K562 treated with DMSO at 1 percent for 12 hours (cell line): ENCODE data around the gene AMIGO3. TPM values are rescaled to one million over a fixed set of nuclear protein-coding genes. Genes with fewer than 3 reads are reported as not detected.

Source experiments
- total RNA-seq: library from RNA; unstranded; fragments of 300-600 nt; gene quantifications from 2 replicates; pipeline ENCODE4 v1.2.3, GENCODE V29; 2022; ENCODE audit not compliant: insufficient read depth

AMIGO3 gene, protein sequence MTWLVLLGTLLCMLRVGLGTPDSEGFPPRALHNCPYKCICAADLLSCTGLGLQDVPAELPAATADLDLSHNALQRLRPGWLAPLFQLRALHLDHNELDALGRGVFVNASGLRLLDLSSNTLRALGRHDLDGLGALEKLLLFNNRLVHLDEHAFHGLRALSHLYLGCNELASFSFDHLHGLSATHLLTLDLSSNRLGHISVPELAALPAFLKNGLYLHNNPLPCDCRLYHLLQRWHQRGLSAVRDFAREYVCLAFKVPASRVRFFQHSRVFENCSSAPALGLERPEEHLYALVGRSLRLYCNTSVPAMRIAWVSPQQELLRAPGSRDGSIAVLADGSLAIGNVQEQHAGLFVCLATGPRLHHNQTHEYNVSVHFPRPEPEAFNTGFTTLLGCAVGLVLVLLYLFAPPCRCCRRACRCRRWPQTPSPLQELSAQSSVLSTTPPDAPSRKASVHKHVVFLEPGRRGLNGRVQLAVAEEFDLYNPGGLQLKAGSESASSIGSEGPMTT
- 2.6 and 6.2 TPM in 2 replicates for total RNA-seq

GRCh38 chr3:49719214-49719884, at the start of gene AMIGO3:
TSS of gene AMIGO3 (minus strand) at chr3:49719684. CDS start at chr3:49719465, 219 bp downstream.

GRCh38 chr3:49723628-49724551, 4.4 kb upstream of the AMIGO3 start, which contains the start of gene GMPPB:
TSS of gene GMPPB (minus strand) at chr3:49723951. CDS start at chr3:49723726, 225 bp downstream.

GRCh38 chr3:49689046-49689907, 30.2 kb downstream of the AMIGO3 start, which contains the start of the genes MST1 and RNF123:
TSS of gene MST1 (minus strand) at chr3:49689474. CDS start at chr3:49688691, 783 bp downstream.
TSS of gene RNF123 (plus strand) at chr3:49689557. CDS start at chr3:49691166, 1,609 bp downstream.

GRCh38 chr3:49673715-49674496, 45.6 kb downstream of the AMIGO3 start, which contains the start of gene APEH:
TSS of gene APEH (plus strand) at chr3:49674351. CDS start at chr3:49674402, 51 bp downstream.

Other genes starting within 250 kb of the AMIGO3 start
- gene DAG1, start 249.4 kb downstream of the AMIGO3 start, total RNA-seq, result 4.5 and 13.5 TPM in 2 replicates
- gene BSN, start 165.2 kb downstream of the AMIGO3 start, total RNA-seq, result 0.07 and 0.17 TPM in 2 replicates
- 96.5 and 122 TPM in 2 replicates for gene APEH, start 45.3 kb downstream of the AMIGO3 start, total RNA-seq
- gene MST1, start 30.2 kb downstream of the AMIGO3 start, total RNA-seq, result 0.57 and 2.5 TPM in 2 replicates
- 24.4 and 32.7 TPM in 2 replicates for gene RNF123, start 30.1 kb downstream of the AMIGO3 start, total RNA-seq
- gene GMPPB, start 4.3 kb upstream of the AMIGO3 start, total RNA-seq, result 10.2 and 15.5 TPM in 2 replicates
- 22.7 and 36.2 TPM in 2 replicates for gene IP6K1, start 66.9 kb upstream of the AMIGO3 start, total RNA-seq
- gene CDHR4, start 80.2 kb upstream of the AMIGO3 start, total RNA-seq, result not detected in 2 replicates
- 1.7 and 3.5 TPM in 2 replicates for gene INKA1, start 83.6 kb upstream of the AMIGO3 start, total RNA-seq
- gene UBA7, start 94.3 kb upstream of the AMIGO3 start, total RNA-seq, result 13.2 and 13.4 TPM in 2 replicates
- 16.7 and 24.1 TPM in 2 replicates for gene TRAIP, start 136.9 kb upstream of the AMIGO3 start, total RNA-seq
- gene CAMKV, start 150.2 kb upstream of the AMIGO3 start, total RNA-seq, result not detected in 2 replicates
- gene MST1R, start 184.2 kb upstream of the AMIGO3 start, total RNA-seq, result 1.7 and 7.2 TPM in 2 replicates
- gene MON1A, start 210.1 kb upstream of the AMIGO3 start, total RNA-seq, result 11.1 and 13.7 TPM in 2 replicates
- gene RBM6, start 220.5 kb upstream of the AMIGO3 start, total RNA-seq, result 23.7 and 45.8 TPM in 2 replicates